ENCODE results near the gene HK1. TPM values are rescaled to one million over a fixed set of nuclear protein-coding genes. Genes with fewer than 3 reads are reported as not detected.
"Not testable (repeated sequence)": the region's sequence is repeated elsewhere in the genome, so short reads cannot be mapped to it uniquely, and the experiment has no call there.

Gene HK1
- total RNA-seq, 1 experiment from 2014 or later = 18.9 TPM

GRCh38 chr10:69333205-69333604 is 54.9 kb downstream of the HK1 start:
- DNase-seq (ENCODE audit: low read depth, low spot score) = no peak
- in situ Hi-C loops (cut with HindIII; ENCODE audit: low pct_unique_long_range_greater_than_20kb, low sequenced_read_pairs) = no loop called here

- in situ Hi-C loops (cut with HindIII; ENCODE audit: low pct_unique_long_range_greater_than_20kb, low sequenced_read_pairs); DNase-seq (ENCODE audit: low read depth, low spot score): not testable (repeated sequence)
Observed at GRCh38 chr10:69333865-69334301, 55.6 kb downstream of the HK1 start.

- in situ Hi-C loops (cut with HindIII; ENCODE audit: low pct_unique_long_range_greater_than_20kb, low sequenced_read_pairs) = no loop called here
Observed at GRCh38 chr10:69334302-69335062, 56.2 kb downstream of the HK1 start.

GRCh38 chr10:69335063-69335587 is 56.8 kb downstream of the HK1 start:
- in situ Hi-C loops (cut with HindIII; ENCODE audit: low pct_unique_long_range_greater_than_20kb, low sequenced_read_pairs) = no loop called here
- DNase-seq (ENCODE audit: low read depth, low spot score) = no peak

More at GRCh38 chr10:69334302-69335062, 56.2 kb downstream of the HK1 start:
- no peak for DNase-seq (ENCODE audit: low read depth, low spot score)

- in situ Hi-C loops (cut with HindIII; ENCODE audit: low pct_unique_long_range_greater_than_20kb, low sequenced_read_pairs) = no loop called here
- DNase-seq (ENCODE audit: low read depth, low spot score) = no peak
Observed at GRCh38 chr10:69335613-69336012, 57.3 kb downstream of the HK1 start.

- DNase-seq (ENCODE audit: low read depth, low spot score) = no peak
- in situ Hi-C loops (cut with HindIII; ENCODE audit: low pct_unique_long_range_greater_than_20kb, low sequenced_read_pairs) = no loop called here
Observed at GRCh38 chr10:69336952-69337295, 58.6 kb downstream of the HK1 start.

GRCh38 chr10:69337296-69338132 is 59.2 kb downstream of the HK1 start:
- DNase-seq (ENCODE audit: low read depth, low spot score) = no peak
- in situ Hi-C loops (cut with HindIII; ENCODE audit: low pct_unique_long_range_greater_than_20kb, low sequenced_read_pairs) = no loop called here

- in situ Hi-C loops (cut with HindIII; ENCODE audit: low pct_unique_long_range_greater_than_20kb, low sequenced_read_pairs) = no loop called here
- DNase-seq (ENCODE audit: low read depth, low spot score) = no peak
Observed at GRCh38 chr10:69338133-69338456, 59.8 kb downstream of the HK1 start.

- no peak for DNase-seq (ENCODE audit: low read depth, low spot score)
- in situ Hi-C loops (cut with HindIII; ENCODE audit: low pct_unique_long_range_greater_than_20kb, low sequenced_read_pairs) = no loop called here
Observed at GRCh38 chr10:69338547-69339450, 60.5 kb downstream of the HK1 start.

GRCh38 chr10:69340695-69341094 is 62.4 kb downstream of the HK1 start:
- DNase-seq (ENCODE audit: low read depth, low spot score) = no peak
- in situ Hi-C loops (cut with HindIII; ENCODE audit: low pct_unique_long_range_greater_than_20kb, low sequenced_read_pairs) = no loop called here

- in situ Hi-C loops (cut with HindIII; ENCODE audit: low pct_unique_long_range_greater_than_20kb, low sequenced_read_pairs) = no loop called here
- no peak for DNase-seq (ENCODE audit: low read depth, low spot score)
Observed at GRCh38 chr10:69343905-69344304, 65.6 kb downstream of the HK1 start.

- DNase-seq (ENCODE audit: low read depth, low spot score) = no peak
- in situ Hi-C loops (cut with HindIII; ENCODE audit: low pct_unique_long_range_greater_than_20kb, low sequenced_read_pairs) = no loop called here
Observed at GRCh38 chr10:69344591-69345252, 66.4 kb downstream of the HK1 start.

GRCh38 chr10:69345402-69345801 is 67.1 kb downstream of the HK1 start:
- in situ Hi-C loops (cut with HindIII; ENCODE audit: low pct_unique_long_range_greater_than_20kb, low sequenced_read_pairs) = no loop called here
- no peak for DNase-seq (ENCODE audit: low read depth, low spot score)

GRCh38 chr10:69345890-69346474 is 67.7 kb downstream of the HK1 start:
- DNase-seq (ENCODE audit: low read depth, low spot score) = no peak
- in situ Hi-C loops (cut with HindIII; ENCODE audit: low pct_unique_long_range_greater_than_20kb, low sequenced_read_pairs) = no loop called here

- no peak for DNase-seq (ENCODE audit: low read depth, low spot score)
- in situ Hi-C loops (cut with HindIII; ENCODE audit: low pct_unique_long_range_greater_than_20kb, low sequenced_read_pairs) = no loop called here
Observed at GRCh38 chr10:69346776-69347175, 68.5 kb downstream of the HK1 start.

- DNase-seq (ENCODE audit: low read depth, low spot score) = no peak
- in situ Hi-C loops (cut with HindIII; ENCODE audit: low pct_unique_long_range_greater_than_20kb, low sequenced_read_pairs) = no loop called here
Observed at GRCh38 chr10:69348816-69349541, 70.7 kb downstream of the HK1 start.

- DNase-seq (ENCODE audit: low read depth, low spot score) = no peak
- in situ Hi-C loops (cut with HindIII; ENCODE audit: low pct_unique_long_range_greater_than_20kb, low sequenced_read_pairs) = no loop called here
Observed at GRCh38 chr10:69349542-69349888, 71.2 kb downstream of the HK1 start.

Data from SK-MEL-5 (cell line).